Activated CD4-positive, alpha-beta T cell treated with anti-CD3 and anti-CD28 coated beads, Interleukin-2, amount 50 U/mL, for 4 hours (primary cell): Measurements from ENCODE around the gene TP53.
A peak's percentile ranks its signal among the peaks of the same experiment; 100 is the strongest.
"Not testable (repeated sequence)": the region's sequence is repeated elsewhere in the genome, so short reads cannot be mapped to it uniquely, and the experiment has no call there.

Source experiments
- DNase-seq, 2 experiments: peaks; one replicate each; pipeline ENCODE4 v3.0.0-alpha.2; 2020

TP53 gene

DNA sequence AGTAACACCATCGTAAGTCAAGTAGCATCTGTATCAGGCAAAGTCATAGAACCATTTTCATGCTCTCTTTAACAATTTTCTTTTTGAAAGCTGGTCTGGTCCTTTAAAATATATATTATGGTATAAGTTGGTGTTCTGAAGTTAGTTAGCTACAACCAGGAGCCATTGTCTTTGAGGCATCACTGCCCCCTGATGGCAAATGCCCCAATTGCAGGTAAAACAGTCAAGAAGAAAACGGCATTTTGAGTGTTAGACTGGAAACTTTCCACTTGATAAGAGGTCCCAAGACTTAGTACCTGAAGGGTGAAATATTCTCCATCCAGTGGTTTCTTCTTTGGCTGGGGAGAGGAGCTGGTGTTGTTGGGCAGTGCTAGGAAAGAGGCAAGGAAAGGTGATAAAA is 14.1 kb downstream of the TP53 start:
- DNase-seq = no peak

DNA sequence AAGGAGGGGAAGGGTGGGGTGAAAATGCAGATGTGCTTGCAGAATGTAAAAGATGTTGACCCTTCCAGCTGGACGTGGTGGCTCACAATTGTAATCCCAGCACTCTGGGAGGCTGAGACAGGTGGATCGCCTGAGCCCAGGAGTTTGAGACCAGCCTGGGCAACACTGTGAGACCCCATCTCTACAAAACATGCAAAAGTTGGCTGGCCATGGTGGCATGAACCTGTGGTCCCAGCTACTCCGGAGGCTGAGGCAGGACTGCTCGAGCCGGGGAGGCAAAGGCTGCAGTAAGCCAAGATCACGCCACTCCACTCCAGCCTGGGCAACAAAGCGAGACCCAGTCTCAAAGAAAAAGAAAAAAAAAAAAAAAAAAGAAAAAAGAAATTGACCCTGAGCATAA is 18.8 kb downstream of the TP53 start:
- no peak for DNase-seq

- no peak for DNase-seq
These were observed 19.5 kb downstream of the TP53 start for GRCh38 chr17:7667656-7668406.

DNA sequence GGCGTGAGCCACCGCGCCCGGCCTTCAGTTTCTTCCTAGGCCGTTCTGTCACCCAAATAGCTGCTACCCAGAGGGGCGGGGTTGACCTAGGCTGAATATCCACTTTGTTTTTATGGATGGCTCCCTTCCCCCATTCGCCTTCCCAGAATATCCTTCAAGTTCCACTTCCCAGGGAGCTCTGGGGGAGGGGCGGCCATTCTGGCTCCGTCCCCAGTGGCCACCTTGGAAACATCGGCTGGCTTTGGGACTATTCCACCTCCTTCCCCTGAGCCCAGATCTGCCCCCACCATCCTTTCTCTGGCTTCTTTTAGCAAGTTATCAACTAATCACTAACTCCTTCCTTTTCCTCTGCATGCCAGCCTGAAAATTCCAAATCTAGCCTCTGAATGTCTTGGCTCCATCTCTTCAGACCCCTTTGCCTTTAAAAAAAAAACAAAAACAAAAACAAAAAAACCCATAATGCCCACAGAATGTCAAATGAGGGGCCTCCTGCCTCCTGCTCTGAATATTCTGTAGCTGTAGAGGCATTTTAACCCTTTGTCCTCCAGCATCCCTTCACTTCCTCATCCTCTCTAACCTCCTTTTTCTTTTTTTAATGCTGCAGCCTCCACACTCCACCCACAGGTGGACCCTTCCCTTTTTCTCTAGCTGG is 30.2 kb downstream of the TP53 start:
- DNase-seq = no peak

DNA sequence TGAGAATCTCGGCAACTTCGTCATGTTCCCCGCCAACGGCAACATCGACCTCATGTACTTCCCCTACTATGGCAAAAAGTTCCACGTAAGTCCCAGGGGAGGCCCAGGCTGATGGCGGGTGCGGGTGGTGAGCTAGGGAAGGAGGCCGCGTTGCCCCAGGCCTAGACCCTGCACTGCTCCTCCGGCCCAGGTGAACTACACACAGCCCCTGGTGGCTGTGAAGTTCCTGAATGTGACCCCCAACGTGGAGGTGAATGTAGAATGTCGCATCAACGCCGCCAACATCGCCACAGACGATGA is 31.8 kb downstream of the TP53 start:
- DNase-seq = no peak

DNA sequence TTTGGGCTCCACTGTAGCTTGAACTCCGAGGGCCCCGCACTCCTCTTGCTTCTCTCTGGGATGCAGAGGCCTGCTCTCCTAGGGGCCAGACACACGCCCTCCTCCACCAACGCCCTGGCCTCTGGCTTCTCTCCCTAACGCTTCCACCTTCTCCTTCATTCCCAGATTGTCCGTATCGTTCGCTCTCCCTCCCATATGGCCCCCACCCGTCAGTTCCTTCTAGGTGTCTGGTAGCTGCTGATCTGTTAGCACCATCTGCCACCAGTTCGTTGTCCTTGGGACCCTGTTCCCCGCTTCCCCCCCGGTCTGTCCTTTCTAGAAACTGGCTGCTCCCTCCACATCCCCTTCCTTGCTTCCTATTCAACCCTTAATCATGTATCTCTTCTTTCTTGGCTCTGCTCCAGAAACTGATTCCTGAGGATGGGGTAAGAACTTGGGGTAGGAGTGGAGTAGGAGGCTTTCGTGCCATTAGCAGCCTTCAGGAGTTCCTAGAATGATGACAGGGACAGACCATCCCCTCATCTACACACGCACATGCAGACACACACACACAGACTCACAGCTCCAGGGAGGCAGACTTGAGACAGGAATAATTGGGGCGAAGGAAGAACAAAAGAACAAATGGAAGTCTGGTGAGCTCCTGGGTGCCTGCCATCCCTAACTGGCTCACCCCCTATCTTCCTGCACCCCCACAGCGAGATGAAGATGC is 32.3 kb downstream of the TP53 start:
- no peak for DNase-seq

GRCh38 chr17:7652388-7653356 is 34.6 kb downstream of the TP53 start:
- no peak for DNase-seq

DNA sequence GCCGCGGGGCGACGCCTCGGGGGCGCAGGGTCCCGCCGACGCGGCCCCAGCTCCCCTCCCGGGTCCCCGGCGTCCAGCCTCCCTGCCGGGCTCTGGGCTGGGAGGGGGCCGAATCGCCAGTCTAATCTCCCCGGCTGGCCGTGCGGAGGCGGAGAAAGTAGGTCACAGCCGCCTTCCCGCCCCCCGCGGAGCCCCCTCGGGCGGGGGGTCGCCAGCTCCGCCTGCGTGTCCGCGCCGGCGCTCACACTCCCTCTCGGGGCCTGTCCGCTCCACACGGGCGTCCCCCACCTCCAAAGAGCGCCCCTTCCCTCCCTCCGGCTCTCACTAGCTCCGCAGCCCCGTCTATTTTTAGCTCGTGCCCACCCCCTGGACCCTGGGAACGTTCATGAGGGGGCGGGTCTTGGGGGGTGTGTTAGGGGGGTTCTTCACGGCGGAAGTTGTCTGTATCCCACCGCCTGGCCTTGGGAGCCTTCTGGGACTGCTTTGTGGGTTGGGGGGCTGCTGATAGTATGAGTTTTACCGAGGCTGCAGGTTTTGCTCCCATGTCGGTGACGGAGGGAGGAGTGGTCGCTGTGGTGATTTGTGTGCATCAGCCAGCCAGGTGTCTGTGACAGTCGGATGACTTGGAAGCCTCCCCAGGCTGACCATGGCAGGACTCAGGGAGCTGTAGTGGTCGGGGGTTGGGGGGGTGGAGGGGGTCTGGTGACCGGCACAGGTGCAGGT is 35.5 kb downstream of the TP53 start:
- no peak for DNase-seq

- DNase-seq = no peak
These were observed 36.1 kb downstream of the TP53 start for GRCh38 chr17:7651097-7651664.

DNA sequence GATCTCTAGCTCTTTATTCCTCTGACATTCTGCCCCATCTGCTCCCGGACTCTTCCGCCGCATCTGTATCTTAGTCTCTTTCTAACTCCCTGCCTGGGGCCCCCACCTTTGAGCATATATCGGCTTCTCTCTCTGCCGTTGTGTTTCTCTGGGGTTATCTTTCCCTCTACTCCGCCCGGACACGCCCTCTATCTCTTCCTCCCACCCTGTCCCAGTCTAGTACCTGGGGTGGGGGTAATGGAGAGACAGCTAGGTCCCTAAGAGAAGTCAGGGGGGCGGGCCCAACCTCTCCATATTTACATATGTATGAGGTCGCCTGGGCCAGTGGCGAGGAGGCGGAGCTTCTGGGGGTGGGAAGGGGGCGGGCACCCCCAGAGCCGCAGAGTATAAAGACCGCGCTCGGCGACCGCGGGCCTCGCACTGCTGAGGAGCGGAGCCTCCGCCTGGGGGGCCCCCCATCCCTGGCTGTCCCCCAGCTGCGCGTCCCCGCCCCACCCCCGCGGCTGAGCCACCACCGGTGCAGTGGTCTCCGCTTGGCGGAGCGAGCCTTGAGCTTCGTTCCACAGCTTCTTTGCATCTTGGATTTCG is 36.7 kb downstream of the TP53 start, which contains the start of gene ATP1B2:
TSS of gene ATP1B2 (plus strand) at position 418 of the 588 bp plus-strand sequence. CDS start 593 bp downstream, outside the sequence.
- peak; percentile 65 to 68 for DNase-seq

GRCh38 chr17:7647018-7647417 is 40.3 kb downstream of the TP53 start:
- no peak for DNase-seq

GRCh38 chr17:7646457-7646856 is 40.8 kb downstream of the TP53 start:
- no peak for DNase-seq

DNA sequence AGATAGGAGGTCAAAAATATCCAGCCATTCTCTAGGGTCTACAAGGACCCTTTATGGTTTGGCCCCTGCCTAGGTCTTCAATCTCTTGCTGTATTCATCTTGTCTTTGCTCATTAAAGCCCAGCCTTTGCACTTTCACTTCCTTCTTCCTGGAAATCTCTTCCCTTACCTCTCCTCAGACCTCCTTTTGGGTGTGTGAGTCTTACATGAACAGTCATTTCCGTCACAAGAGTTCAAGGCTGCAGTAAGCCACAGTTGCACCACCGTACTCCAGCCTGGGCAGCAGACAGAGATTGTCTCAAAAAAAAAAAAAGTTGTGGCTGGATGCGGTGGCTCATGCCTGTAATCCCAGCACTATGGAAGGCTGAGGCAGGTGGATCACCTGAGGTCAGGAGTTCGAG is 42.5 kb downstream of the TP53 start:
- DNase-seq = no peak

- DNase-seq = not testable (repeated sequence)
These were observed 45.7 kb downstream of the TP53 start for GRCh38 chr17:7641635-7642034.

DNA sequence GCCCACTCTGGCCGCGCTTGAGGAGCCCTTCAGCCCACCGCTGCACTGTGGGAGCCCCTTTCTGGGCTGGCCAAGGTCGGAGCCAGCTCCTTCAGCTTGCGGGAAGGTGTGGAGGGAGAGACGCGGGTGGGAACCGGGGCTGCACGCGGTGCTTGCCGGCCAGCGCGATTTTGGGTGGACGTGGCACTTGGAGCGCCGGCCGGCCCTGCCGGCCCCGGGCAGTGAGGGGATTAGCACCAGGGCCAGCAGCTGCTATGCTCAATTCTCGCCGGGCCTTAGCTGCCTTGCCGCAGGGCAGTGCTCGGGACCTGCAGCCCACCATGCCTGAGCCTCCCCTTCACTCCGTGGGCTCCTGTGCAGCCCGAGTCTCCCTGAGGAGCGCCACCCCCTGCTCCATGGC is 46.5 kb downstream of the TP53 start:
- DNase-seq = no peak

GRCh38 chr17:7636163-7636562 is 51.1 kb downstream of the TP53 start:
- no peak for DNase-seq

DNA sequence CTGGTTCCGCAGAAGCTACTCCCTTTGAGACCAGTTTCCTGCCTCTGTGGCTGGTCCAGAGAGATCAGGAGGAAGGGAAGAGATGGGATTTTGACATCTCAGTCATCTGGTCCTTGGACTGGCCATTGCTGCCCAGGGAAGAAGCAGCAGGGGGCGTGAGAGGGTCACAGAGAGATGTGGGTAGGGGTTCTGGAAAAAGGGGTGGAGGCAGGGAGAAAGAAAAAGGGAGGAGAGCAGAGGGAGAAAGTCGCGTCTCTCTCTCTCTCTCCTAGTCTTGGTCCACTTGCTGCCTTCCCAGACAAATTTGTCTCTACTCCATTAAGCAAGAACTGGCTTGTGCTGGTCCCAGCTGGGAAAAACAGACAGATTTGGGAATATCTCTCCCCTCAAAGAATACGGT is 52.9 kb downstream of the TP53 start:
- DNase-seq = no peak

- DNase-seq = no peak
These were observed 54.2 kb downstream of the TP53 start for GRCh38 chr17:7633093-7633492.

GRCh38 chr17:7632492-7632894 is 54.8 kb downstream of the TP53 start:
- no peak for DNase-seq

DNA sequence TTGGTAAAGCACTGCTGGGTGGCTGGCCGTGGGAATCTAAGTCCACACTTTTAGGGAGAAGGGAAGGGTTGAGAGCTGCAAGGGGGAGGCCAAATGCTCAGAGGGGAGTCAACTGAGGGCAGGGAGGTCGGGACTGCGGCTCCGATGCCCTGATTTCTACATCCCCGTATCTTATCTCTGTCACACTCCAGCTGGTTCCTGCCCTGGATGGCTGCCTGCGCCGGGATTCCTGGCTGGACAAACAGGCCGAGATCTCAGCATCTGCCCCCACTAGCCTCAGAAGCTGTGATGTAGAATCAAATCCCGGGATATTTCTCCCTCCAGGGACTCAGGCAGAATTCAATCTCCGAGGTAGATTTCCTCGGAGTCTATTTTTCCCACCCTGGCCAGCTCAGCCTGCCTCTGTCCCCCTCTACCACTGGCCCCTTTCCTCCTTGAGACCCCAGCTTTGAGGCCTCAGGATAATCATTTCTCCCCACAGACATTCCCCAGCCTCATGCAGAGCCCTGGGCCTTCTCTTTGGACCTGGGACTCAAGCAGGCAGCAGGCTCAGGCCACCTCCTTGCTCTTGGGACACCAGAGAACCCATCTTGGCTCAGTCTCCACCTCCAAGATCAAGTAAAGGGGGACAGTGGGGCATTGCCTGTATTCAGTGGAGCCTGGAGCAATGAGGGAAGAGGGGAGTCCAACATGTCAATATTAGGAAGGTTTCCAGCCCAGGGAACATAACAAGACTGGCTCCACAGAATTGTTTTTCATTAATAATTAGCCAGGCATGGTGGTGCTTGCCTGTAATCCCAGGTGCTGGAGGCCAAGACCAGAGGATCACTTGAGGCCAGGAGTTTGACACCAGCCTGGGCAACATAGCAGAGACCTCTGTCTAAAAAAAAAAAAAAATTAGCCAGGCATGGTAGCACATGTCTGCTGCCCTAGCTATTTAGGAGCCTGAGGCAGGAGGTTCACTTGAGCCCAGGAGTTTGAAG is 55.6 kb downstream of the TP53 start:
- no peak for DNase-seq
